OCI-LY3 (cell line): ENCODE data around the gene FRMD8.

Source experiments
- CTCF ChIP-seq: fragments of 200-600, 300-600 bp; sonication (generic); IDR thresholded peaks from 2 replicates; pipeline ENCODE4 v1.5.1; 2014; ENCODE audit warnings: antibody characterized with exemption, low read length, low read depth
- EZH2phosphoT487 ChIP-seq: fragments of 200-600 bp; shearing (Covaris generic); IDR thresholded peaks from 2 replicates; pipeline ENCODE4 v1.6.1; 2018; ENCODE audit warnings: antibody characterized with exemption, mixed run types, low read depth

- no peak for TF ChIP-seq CTCF
- no peak for TF ChIP-seq EZH2phosphoT487
Measured at GRCh38 chr11:65400307-65401072, 14.1 kb downstream of the FRMD8 start.
